H1 (cell line): ENCODE measurements around the gene KCNH5. TPM values are rescaled to one million over a fixed set of nuclear protein-coding genes. Genes with fewer than 3 reads are reported as not detected.

Experiments used
- CTCF ChIA-PET: fragments of 300-600 bp; sonication (Branson Sonifier 250); formaldehyde crosslinking; loops from one replicate; lab custom pipeline; 2021; ENCODE audit not compliant: partially characterized antibody; lab: Charles Lee
- POLR2A ChIA-PET: fragments of 300-600 bp; sonication (Branson Sonifier 250); formaldehyde crosslinking; loops from one replicate; lab custom pipeline; 2021; ENCODE audit warnings: inconsistent platforms; ENCODE audit not compliant: partially characterized antibody; lab: Charles Lee
- DNase-seq, 2 experiments: peaks; one replicate each; pipeline versions ENCODE4 v3.0.0 to v3.0.0-alpha.2; 2010 to 2022; ENCODE audit warnings: low spot score in 2 of 2, low read depth in 1 of 2, mixed read lengths in 1 of 2
- FAIRE-seq: peaks from 2 replicates; lab custom pipeline; 2011; peaks lifted over from hg19 to GRCh38; lab: Jason Lieb, UNC
- H2AFZ ChIP-seq: 2 replicates; pipeline ENCODE4 v1.8.1; 2012; ENCODE audit warnings: low read length, inconsistent platforms
- H2AK5ac ChIP-seq: 2 replicates; pipeline ENCODE4 v1.6.1; 2013; ENCODE audit warnings: low read depth, low read length
- H2BK120ac ChIP-seq: replicated peaks from 2 replicates; pipeline ENCODE3; 2013; ENCODE audit warnings: low read depth, low read length, inconsistent platforms
- H2BK12ac ChIP-seq: 2 replicates; pipeline ENCODE4 v1.6.1; 2013; ENCODE audit warnings: low read depth, low read length
- H2BK15ac ChIP-seq: 2 replicates; pipeline ENCODE4 v1.6.1; 2013; ENCODE audit warnings: low read length
- H2BK20ac ChIP-seq: 2 replicates; pipeline ENCODE4 v1.6.1; 2013; ENCODE audit warnings: low read length
- H2BK5ac ChIP-seq: 2 replicates; pipeline ENCODE4 v1.6.1; 2013; ENCODE audit warnings: low read depth, low read length
- H3K14ac ChIP-seq: 2 replicates; pipeline ENCODE4 v1.6.1; 2013; ENCODE audit warnings: inconsistent platforms; ENCODE audit not compliant: insufficient read length
- H3K18ac ChIP-seq: 2 replicates; pipeline ENCODE4 v1.6.1; 2013; ENCODE audit warnings: low read length; ENCODE audit errors: extremely low read depth
- H3K23ac ChIP-seq: 2 replicates; pipeline ENCODE4 v1.6.1; 2013; ENCODE audit warnings: inconsistent platforms; ENCODE audit not compliant: insufficient read length
- H3K23me2 ChIP-seq: 2 replicates; pipeline ENCODE4 v1.6.1; 2013; ENCODE audit warnings: low read depth, low read length
- H3K27ac ChIP-seq: 2 replicates; pipeline ENCODE4 v1.6.1; 2011; ENCODE audit warnings: low read depth, low read length, inconsistent platforms
- H3K27me3 ChIP-seq, 4 experiments: replicated peaks in 1 of 4; 1 replicate in 1 of 4; 2 replicates in 3 of 4; pipeline versions ENCODE4 v1.6.1 to v1.8.1; 2011 to 2013; ENCODE audit warnings: low read length in 3 of 4, mild to moderate bottlenecking in 3 of 4, inconsistent platforms in 2 of 4, mixed read lengths in 2 of 4, moderate library complexity in 1 of 4; ENCODE audit not compliant: control insufficient read depth in 3 of 4, insufficient read depth in 3 of 4; ENCODE audit errors: extremely low read depth in 1 of 4
- H3K36me3 ChIP-seq, 4 experiments: 2 replicates each; pipeline versions ENCODE4 v1.6.1 to v1.8.1; 2011 to 2013; ENCODE audit warnings: mild to moderate bottlenecking in 4 of 4, low read length in 3 of 4, moderate library complexity in 2 of 4, control low read depth in 1 of 4, inconsistent platforms in 1 of 4; ENCODE audit not compliant: insufficient read depth in 4 of 4, control insufficient read depth in 2 of 4
- H3K4ac ChIP-seq: replicated peaks from 2 replicates; pipeline ENCODE3; 2013; ENCODE audit warnings: low read length, low read depth, mixed read lengths, inconsistent platforms; ENCODE audit not compliant: insufficient read length
- H3K4me1 ChIP-seq, 4 experiments: replicated peaks in 1 of 4; 1 replicate in 1 of 4; 2 replicates in 3 of 4; pipeline versions ENCODE4 v1.6.1 to v1.8.1; 2011 to 2013; ENCODE audit warnings: low read length in 3 of 4, inconsistent platforms in 2 of 4, mixed read lengths in 1 of 4; ENCODE audit not compliant: insufficient read depth in 4 of 4, control insufficient read depth in 3 of 4
- H3K4me2 ChIP-seq, 2 experiments: 2 replicates each; pipeline versions ENCODE4 v1.6.1 to v1.8.1; 2011 to 2013; ENCODE audit warnings: low read depth in 2 of 2, low read length in 2 of 2, control low read depth in 1 of 2, inconsistent platforms in 1 of 2, mild to moderate bottlenecking in 1 of 2; ENCODE audit not compliant: insufficient read depth in 1 of 2
- H3K4me3 ChIP-seq, 4 experiments: fragments of 200-600, 300-600 bp in 1 of 4; sonication (generic), shearing (Covaris generic), sonication (Bioruptor Twin) in 1 of 4; 2 replicates each; pipeline versions ENCODE4 v1.5.1 to v1.8.1; 2011 to 2016; ENCODE audit warnings: low read length in 4 of 4, low read depth in 3 of 4, control low read depth in 2 of 4, inconsistent platforms in 2 of 4, mild to moderate bottlenecking in 2 of 4, mixed read lengths in 1 of 4, moderate library complexity in 1 of 4; ENCODE audit not compliant: insufficient read depth in 2 of 4; ENCODE audit errors: extremely low read depth in 1 of 4
- H3K56ac ChIP-seq: replicated peaks from 2 replicates; pipeline ENCODE3; 2013; ENCODE audit warnings: low read depth, mild to moderate bottlenecking, mixed read lengths, low read length, inconsistent platforms; ENCODE audit not compliant: insufficient read length
- H3K79me1 ChIP-seq: 2 replicates; pipeline ENCODE4 v1.6.1; 2013; ENCODE audit warnings: low read depth, low read length, control low read depth
- H3K79me2 ChIP-seq, 2 experiments: 2 replicates each; pipeline versions ENCODE4 v1.6.1 to v1.8.1; 2012 to 2013; ENCODE audit warnings: low read length in 2 of 2, mild to moderate bottlenecking in 2 of 2, inconsistent platforms in 1 of 2; ENCODE audit not compliant: insufficient read depth in 2 of 2, control insufficient read depth in 1 of 2
- H3K9ac ChIP-seq, 4 experiments: replicated peaks in 1 of 4; 1 replicate in 1 of 4; 2 replicates in 3 of 4; pipeline versions ENCODE4 v1.6.1 to v1.8.1; 2011 to 2013; ENCODE audit warnings: low read depth in 3 of 4, low read length in 3 of 4, control low read depth in 2 of 4, mild to moderate bottlenecking in 2 of 4, moderate library complexity in 2 of 4, inconsistent platforms in 1 of 4; ENCODE audit errors: extremely low read depth in 1 of 4
- H3K9me3 ChIP-seq, 2 experiments: 2 replicates each; pipeline versions ENCODE4 v1.6.1 to v1.8.1; 2012 to 2013; ENCODE audit warnings: mild to moderate bottlenecking in 2 of 2, moderate library complexity in 2 of 2, control low read depth in 1 of 2, inconsistent platforms in 1 of 2, low read depth in 1 of 2, low read length in 1 of 2, mixed read lengths in 1 of 2; ENCODE audit not compliant: insufficient read depth in 2 of 2
- H4K20me1 ChIP-seq, 2 experiments: replicated peaks in 1 of 2; 2 replicates each; pipeline versions ENCODE3 to v1.8.1; 2011 to 2013; ENCODE audit warnings: inconsistent platforms in 2 of 2, low read length in 2 of 2, mild to moderate bottlenecking in 1 of 2; ENCODE audit not compliant: insufficient read depth in 2 of 2, control insufficient read depth in 1 of 2
- H4K5ac ChIP-seq: 2 replicates; pipeline ENCODE4 v1.6.1; 2013; ENCODE audit warnings: low read length, low read depth, mixed read lengths, inconsistent platforms; ENCODE audit not compliant: insufficient read length
- H4K8ac ChIP-seq: 2 replicates; pipeline ENCODE4 v1.8.0; 2013; ENCODE audit warnings: mild to moderate bottlenecking, moderate library complexity, low read length, inconsistent platforms; ENCODE audit not compliant: insufficient read depth; ENCODE audit errors: extremely low read depth
- H4K91ac ChIP-seq: replicated peaks from 2 replicates; pipeline ENCODE3; 2013; ENCODE audit warnings: low read length, mixed read lengths, inconsistent platforms; ENCODE audit not compliant: insufficient read length
- ASH2L ChIP-seq: fragments of 200-600, 300-600 bp; sonication (generic); IDR thresholded peaks from one replicate; pipeline ENCODE4 v1.7.1; 2017; ENCODE audit warnings: low read length
- BCL11A ChIP-seq, 2 experiments: IDR thresholded peaks; one replicate each; pipeline ENCODE4 v1.6.1; 2011; ENCODE audit warnings: low read depth in 2 of 2, low read length in 2 of 2, mild to moderate bottlenecking in 2 of 2
- BRCA1 ChIP-seq: IDR thresholded peaks from 2 replicates; pipeline ENCODE4 v1.6.1; 2012; ENCODE audit warnings: low read depth, low read length, improper control_type of control experiment
- CEBPB ChIP-seq: IDR thresholded peaks from 2 replicates; pipeline ENCODE4 v1.6.1; 2012; ENCODE audit warnings: low read depth, low read length
- CHD2 ChIP-seq: IDR thresholded peaks from 2 replicates; pipeline ENCODE4 v1.6.1; 2012; ENCODE audit warnings: low read length, improper control_type of control experiment
- FOSL1 ChIP-seq: IDR thresholded peaks from 2 replicates; pipeline ENCODE4 v1.6.1; 2011; ENCODE audit warnings: mild to moderate bottlenecking, low read depth, low read length, moderate library complexity; ENCODE audit not compliant: insufficient read depth
- GTF2F1 ChIP-seq: IDR thresholded peaks from 2 replicates; pipeline ENCODE4 v1.6.1; 2012; ENCODE audit warnings: low read depth, low read length, improper control_type of control experiment, borderline replicate concordance
- KDM4A ChIP-seq: IDR thresholded peaks from one replicate; pipeline ENCODE4 v1.7.1; 2012; ENCODE audit warnings: low read depth, mild to moderate bottlenecking, moderate library complexity, low read length, inconsistent platforms; ENCODE audit not compliant: severe bottlenecking
- NRF1 ChIP-seq: IDR thresholded peaks from 2 replicates; pipeline ENCODE4 v1.6.1; 2011; ENCODE audit warnings: mild to moderate bottlenecking, low read depth, low read length, improper control_type of control experiment
- POLR2A ChIP-seq, 2 experiments: IDR thresholded peaks; 1 replicate in 1 of 2; 2 replicates in 1 of 2; pipeline ENCODE4 v1.6.1; 2011; ENCODE audit warnings: low read depth in 2 of 2, low read length in 2 of 2, mild to moderate bottlenecking in 2 of 2; ENCODE audit errors: control extremely low read depth in 1 of 2
- RFX5 ChIP-seq: IDR thresholded peaks from 2 replicates; pipeline ENCODE4 v1.6.1; 2011; ENCODE audit warnings: low read depth, low read length, improper control_type of control experiment, borderline replicate concordance
- RNF2 ChIP-seq: fragments of 200-900, 300-1000 bp; sonication (generic); IDR thresholded peaks from 2 replicates; pipeline ENCODE4 v1.7.1; 2016; ENCODE audit warnings: borderline replicate concordance, low read depth, mild to moderate bottlenecking, antibody characterized with exemption, low read length; ENCODE audit not compliant: poor library complexity, severe bottlenecking; ENCODE audit errors: missing control alignments
- SIX5 ChIP-seq: IDR thresholded peaks from 2 replicates; pipeline ENCODE4 v1.6.1; 2011; ENCODE audit warnings: mild to moderate bottlenecking, low read depth, low read length
- SP1 ChIP-seq: IDR thresholded peaks from 2 replicates; pipeline ENCODE4 v1.6.1; 2011; ENCODE audit warnings: low read depth, low read length
- TBP ChIP-seq: IDR thresholded peaks from 2 replicates; pipeline ENCODE4 v1.6.1; 2011; ENCODE audit warnings: low read depth, low read length, improper control_type of control experiment
- YY1 ChIP-seq: IDR thresholded peaks from 2 replicates; pipeline ENCODE4 v1.6.1; 2011; ENCODE audit warnings: low read depth, mild to moderate bottlenecking, low read length
- WGBS, 2 experiments: shearing (Covaris generic) in 1 of 2; methylation state at CpG; one replicate each; pipeline versions ENCODE4 v1.1.6 to v1.1.7; 2013 to 2015; ENCODE audit warnings: low lambda C conversion rate in 2 of 2, mixed read lengths in 2 of 2, inconsistent platforms in 1 of 2, low coverage in 1 of 2, missing lambda C conversion rate in 1 of 2; ENCODE audit not compliant: insufficient replicate concordance in 2 of 2, insufficient coverage in 1 of 2, insufficient read length in 1 of 2; ENCODE audit errors: extremely low coverage in 1 of 2, missing lambda C conversion rate in 1 of 2; 5-methylcytosine and 5-hydroxymethylcytosine counted together
- polyA plus RNA-seq, 7 experiments: library from polyadenylated mRNA; depleted of rRNA in 3 of 7; stranded (reverse) in 5 of 7; unstranded in 2 of 7; fragments of >200 nt in 5 of 7; fragments of 200-250 nt in 2 of 7; gene quantifications; 1 replicate in 5 of 7; 2 replicates in 1 of 7; 4 replicates in 1 of 7; pipeline versions ENCODE4 v1.2.1 to v1.2.3, GENCODE V29; 2011 to 2013; ENCODE audit warnings: missing spikeins in 2 of 7, mixed read lengths in 2 of 7
- total RNA-seq: library from RNA; stranded (reverse); fragmentation: NEBNext Ultra II Directional; extraction: Animal tissue kit (Norgen Biotek cat#: 25700); gene quantifications from 2 replicates; pipeline ENCODE4 v1.2.1, GENCODE V29; 2021

The KCNH5 gene
- total and polyA plus RNA-seq, 2 of the 8 experiments (the other 6 are each of a cell fraction or from before 2014, with no cell fraction given): 0.24 to 0.50 TPM

DNA sequence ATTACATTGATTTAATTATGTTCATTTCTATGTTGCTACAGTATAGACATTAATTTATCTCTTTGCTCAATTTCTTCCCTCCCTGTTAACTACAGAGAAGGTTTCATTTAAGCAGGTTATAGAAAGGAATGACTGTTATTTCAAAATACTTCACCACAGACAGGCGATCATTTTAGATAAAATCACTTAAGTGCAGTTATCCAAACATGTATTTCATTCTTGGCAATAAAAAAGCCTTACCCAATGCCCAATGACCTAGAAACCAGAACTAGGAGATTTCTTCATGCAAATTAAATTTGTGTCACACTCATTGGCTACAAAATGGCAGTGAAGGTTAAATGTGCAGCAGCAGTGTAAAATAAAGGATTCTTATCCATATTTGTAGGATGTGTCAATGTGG, 266.4 kb downstream of the KCNH5 start:
- no peak overlapping the region for H2AFZ ChIP-seq
- POLR2A ChIA-PET: no interaction called here
- no peak overlapping the region for H3K18ac ChIP-seq
- H3K79me1 ChIP-seq: no peaks in the 10 kb centered on the region
- WGBS, 2 experiments: 88% methylated on average over 1 of the region's 1 CpG; no CpG with 5 or more reads in 1 of the 2 experiments
- no peak overlapping the region for H3K4me3 ChIP-seq
- CTCF ChIA-PET: no interaction called here
- no peak overlapping the region for H2BK120ac ChIP-seq
- H2AK5ac ChIP-seq: no peak overlapping the region
- peaks cover 0 to 5% (median 0%) of the 10 kb centered on the region in 4 experiments; a peak in 4 of 7 replicates for H3K4me1 ChIP-seq
- no peak overlapping the region for H3K14ac ChIP-seq
- H3K23ac ChIP-seq: no peak overlapping the region
- FAIRE-seq: no peak
- TF ChIP-seq BCL11A (IDR thresholded peaks at IDR 0.05; ENCODE audit: low read depth in 2 of 2, low read length in 2 of 2): no peak
- TF ChIP-seq CHD2: no peak
- no peak for TF ChIP-seq CEBPB
- no peak for TF ChIP-seq BRCA1
- TF ChIP-seq RFX5: no peak
- TF ChIP-seq NRF1: no peak
- TF ChIP-seq ASH2L: no peak
- TF ChIP-seq GTF2F1: no peak
- TF ChIP-seq KDM4A: no peak
- no peak for TF ChIP-seq SIX5
- TF ChIP-seq FOSL1: no peak
- TF ChIP-seq SP1: no peak
- no peak for TF ChIP-seq RNF2
- no peak for TF ChIP-seq POLR2A (IDR thresholded peaks at IDR 0.05; ENCODE audit: control extremely low read depth in 1 of 2, low read depth in 2 of 2, low read length in 2 of 2)
- no peak for TF ChIP-seq TBP
- TF ChIP-seq YY1: no peak
- H3K9ac ChIP-seq: no peak overlapping the region
- H3K27ac ChIP-seq: no peak overlapping the region
- no peak overlapping the region for H2BK5ac ChIP-seq
- H3K4ac ChIP-seq: no peak overlapping the region
- no peak overlapping the region for H4K8ac ChIP-seq
- no peak overlapping the region for H4K91ac ChIP-seq
- H2BK15ac ChIP-seq: no peak overlapping the region
- no peak overlapping the region for H2BK12ac ChIP-seq
- no peak overlapping the region for H3K4me2 ChIP-seq
- no peaks in the 10 kb centered on the region for H3K79me2 ChIP-seq
- DNase-seq: no peak
- H3K36me3 ChIP-seq: no peaks in the 10 kb centered on the region
- no peaks in the 10 kb centered on the region for H3K23me2 ChIP-seq
- H3K56ac ChIP-seq: no peak overlapping the region
- peaks cover 0 to 10% (median under 1%) of the 10 kb centered on the region in 4 experiments; a peak in 3 of 7 replicates for H3K27me3 ChIP-seq
- H4K5ac ChIP-seq: no peak overlapping the region
- no peaks in the 10 kb centered on the region for H4K20me1 ChIP-seq
- no peak overlapping the region for H2BK20ac ChIP-seq
- H3K9me3 ChIP-seq: no peaks in the 10 kb centered on the region
